Skin of body (tissue), 2 donors: ENCODE results near the gene SREK1IP1. TPM values are rescaled to one million over a fixed set of nuclear protein-coding genes. Genes with fewer than 3 reads are reported as not detected.

ENCODE experiments used
- DNase-seq: peaks from one replicate; lab custom pipeline; 2025; lab: John Stamatoyannopoulos, UW
- total RNA-seq: library from RNA; depleted of rRNA; stranded (reverse); fragments of >200 nt; gene quantifications from one replicate; pipeline ENCODE4 v1.2.3, GENCODE V29; 2014

Gene SREK1IP1
- total RNA-seq, 1 donor from 2014 or later = 15.0 TPM

DNA sequence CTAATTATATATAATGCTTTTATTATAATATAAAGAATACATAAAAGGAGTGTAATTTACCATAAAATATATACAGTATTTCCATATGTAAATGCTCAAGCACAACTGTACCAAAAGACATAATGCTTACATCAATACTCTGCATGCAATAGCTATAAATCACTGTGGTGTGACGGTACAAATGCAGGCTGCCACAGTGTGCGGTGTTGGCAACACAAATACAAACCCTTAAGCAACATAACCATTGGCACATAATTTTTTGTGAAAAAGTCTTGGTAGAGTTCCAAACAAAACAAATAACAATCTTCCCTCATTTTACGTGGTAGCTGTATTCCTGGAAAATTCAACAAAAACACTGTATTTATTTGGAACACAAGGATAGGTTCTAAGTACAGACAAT, 80.1 kb downstream of the SREK1IP1 start:
- DNase-seq = no peak

DNA sequence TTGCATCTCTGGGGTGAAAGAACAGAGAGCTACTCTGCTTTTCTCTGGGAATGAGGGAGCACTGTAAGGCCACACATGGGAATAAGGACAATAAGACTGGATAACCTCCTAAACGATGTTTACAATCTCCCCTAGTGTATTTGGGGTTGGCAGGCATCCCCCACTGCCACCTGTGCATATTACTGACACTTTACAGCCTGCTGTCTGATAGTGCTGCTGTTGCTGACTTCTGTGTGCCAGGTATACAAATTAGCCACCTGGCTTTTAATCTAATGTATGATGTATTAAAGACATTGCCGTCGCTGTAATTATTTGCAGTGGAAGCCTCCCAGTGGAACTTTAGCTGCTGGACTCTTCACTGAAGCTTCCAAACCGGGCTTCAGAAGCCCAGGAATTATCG, 82.6 kb downstream of the SREK1IP1 start:
- no peak for DNase-seq

DNA sequence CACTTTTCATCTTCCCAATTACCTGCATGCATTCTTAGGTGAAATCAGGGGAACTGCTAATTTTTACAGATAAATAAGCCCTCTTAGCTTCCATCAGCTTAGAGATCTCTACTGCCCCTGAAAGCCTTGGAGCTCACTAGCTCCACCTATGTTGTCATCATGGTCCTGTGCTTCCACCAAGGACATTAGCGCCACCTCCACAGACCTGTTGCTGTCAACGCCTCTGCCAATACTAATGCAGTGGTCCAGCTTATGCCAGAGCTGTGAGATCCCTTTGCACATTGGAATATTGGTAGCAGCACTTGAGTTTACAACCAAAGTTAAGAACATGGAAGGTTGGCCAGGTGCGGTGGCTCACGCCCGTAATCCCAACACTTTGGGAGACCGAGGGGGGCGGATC, 85.9 kb downstream of the SREK1IP1 start:
- DNase-seq = no peak

DNA sequence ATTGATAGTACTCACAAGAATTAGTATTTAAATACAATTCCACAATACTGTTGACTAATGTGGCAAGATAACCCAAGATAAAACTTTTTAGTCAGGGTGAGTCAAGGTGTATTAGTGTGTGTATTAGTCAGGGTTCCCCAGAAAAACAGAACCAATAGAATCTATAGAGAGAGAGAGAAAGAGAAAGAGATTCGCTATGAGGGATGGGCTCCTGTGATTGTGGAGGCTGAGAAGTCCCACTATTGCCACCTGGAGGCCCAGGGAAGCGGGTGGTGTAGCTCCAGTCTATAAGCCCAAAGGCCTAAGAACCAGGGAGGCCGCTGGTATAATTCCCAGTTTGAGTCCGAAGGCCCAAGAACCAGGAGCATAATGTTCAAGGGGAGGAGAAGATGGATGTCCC, 88.2 kb downstream of the SREK1IP1 start:
- no peak for DNase-seq

DNA sequence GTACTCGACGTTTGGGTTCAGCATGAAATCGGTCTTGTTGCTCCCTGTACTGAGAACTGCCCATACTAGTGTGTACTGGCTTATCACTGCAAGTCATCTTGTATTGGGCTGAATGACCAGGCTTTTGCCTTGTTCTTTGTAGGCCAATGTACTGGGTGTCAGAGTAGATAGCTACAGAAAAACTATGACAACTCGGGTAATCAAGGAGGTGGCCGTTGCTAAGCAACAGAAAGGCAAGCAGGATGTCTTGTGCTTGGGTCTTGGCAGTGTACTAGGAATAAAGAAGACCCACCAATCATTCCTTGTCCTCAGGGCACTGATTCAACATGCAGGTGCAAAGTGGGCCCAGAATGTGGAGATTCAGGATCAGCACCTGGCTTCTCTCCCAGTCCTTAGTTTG, 90.1 kb downstream of the SREK1IP1 start:
- DNase-seq = no peak

DNA sequence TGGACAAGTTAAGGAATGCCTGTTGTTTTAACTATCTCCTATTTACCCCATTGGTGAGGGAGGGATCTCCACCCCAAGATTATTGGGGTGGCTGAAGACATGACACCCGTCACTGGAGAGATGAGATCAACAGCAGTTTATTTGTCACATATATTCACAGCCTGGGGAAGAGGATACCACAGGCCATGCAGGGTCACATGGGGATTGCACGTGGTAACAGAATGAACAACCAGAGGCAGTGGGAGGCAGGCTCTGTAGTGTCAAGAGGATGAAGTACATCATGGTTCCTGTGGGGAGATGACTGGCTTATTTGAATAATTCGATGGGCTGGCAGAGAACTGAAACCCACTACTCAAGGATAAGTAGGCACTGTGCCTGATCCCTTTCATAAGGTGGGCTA, 96.8 kb downstream of the SREK1IP1 start:
- DNase-seq = no peak

DNA sequence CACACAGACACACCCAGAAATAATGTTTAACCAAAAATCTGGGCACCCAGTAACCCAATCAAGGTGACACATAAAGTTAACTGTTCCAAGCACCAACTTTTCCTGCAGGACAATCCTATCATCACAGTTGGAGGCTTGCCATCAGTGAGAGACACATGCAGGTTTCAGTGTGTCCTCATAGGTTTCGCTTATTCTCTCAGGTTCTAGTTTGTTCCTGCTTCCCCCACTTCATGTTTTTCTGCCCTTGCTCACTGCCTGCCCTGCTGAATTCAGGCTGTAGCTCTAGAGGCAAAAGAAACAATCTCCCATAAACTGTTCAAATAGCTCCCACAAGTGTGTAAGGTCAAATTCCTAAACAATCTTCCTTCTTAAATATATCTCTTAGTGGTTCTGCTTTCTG, 98.2 kb downstream of the SREK1IP1 start:
- DNase-seq = no peak

Other genes starting within 250 kb of the SREK1IP1 start
- gene SHISAL2B, start 78.2 kb downstream of the SREK1IP1 start, total RNA-seq = not detected
- 16.9 TPM for gene CWC27, start 239 bp upstream of the SREK1IP1 start, total RNA-seq